ENCODE results near the gene RPAP3. TPM values are rescaled to one million over a fixed set of nuclear protein-coding genes. Genes with fewer than 3 reads are reported as not detected.
"Not testable (repeated sequence)": the region's sequence is repeated elsewhere in the genome, so short reads cannot be mapped to it uniquely, and the experiment has no call there.

The RPAP3 gene
- total RNA-seq, 2 donors from 2014 or later = 14.7 to 17.8 TPM

- peak; percentile 34 to 50 for DNase-seq
- intact Hi-C loops (cut with DNase I, micrococcal nuclease) = no loop called here
- ATAC-seq = no peak
Observed at GRCh38 chr12:47636908-47637780, 68.7 kb downstream of the RPAP3 start.

- ATAC-seq; intact Hi-C loops (cut with DNase I, micrococcal nuclease); DNase-seq: not testable (repeated sequence)
Observed at GRCh38 chr12:47635770-47636169, 70.1 kb downstream of the RPAP3 start.

GRCh38 chr12:47634127-47634526 is 71.7 kb downstream of the RPAP3 start:
- intact Hi-C loops (cut with DNase I, micrococcal nuclease) = no loop called here
- DNase-seq = no peak
- no peak for ATAC-seq

- intact Hi-C loops (cut with DNase I, micrococcal nuclease) = no loop called here
- no peak for ATAC-seq
- DNase-seq = no peak
Observed at GRCh38 chr12:47621960-47622359, 83.9 kb downstream of the RPAP3 start.

GRCh38 chr12:47617476-47617875 is 88.4 kb downstream of the RPAP3 start:
- DNase-seq (no peak), ATAC-seq (no peak)
- intact Hi-C loops (cut with DNase I, micrococcal nuclease) = no loop called here

GRCh38 chr12:47616440-47616839 is 89.4 kb downstream of the RPAP3 start:
- DNase-seq (no peak), ATAC-seq (no peak)
- intact Hi-C loops (cut with DNase I, micrococcal nuclease) = no loop called here

- no peak for ATAC-seq
- intact Hi-C loops (cut with DNase I, micrococcal nuclease) = no loop called here
Observed at GRCh38 chr12:47615711-47616110, 90.1 kb downstream of the RPAP3 start.

GRCh38 chr12:47614521-47614920 is 91.3 kb downstream of the RPAP3 start:
- intact Hi-C loops (cut with DNase I, micrococcal nuclease) = no loop called here
- DNase-seq (no peak), ATAC-seq (no peak)

More at GRCh38 chr12:47615711-47616110, 90.1 kb downstream of the RPAP3 start:
- no peak for DNase-seq

- intact Hi-C loops (cut with DNase I, micrococcal nuclease) = no loop called here
- no peak for ATAC-seq
- no peak for DNase-seq
Observed at GRCh38 chr12:47612953-47613352, 92.9 kb downstream of the RPAP3 start.

- intact Hi-C loops (cut with DNase I, micrococcal nuclease) = no loop called here
- no peak for DNase-seq
- no peak for ATAC-seq
Observed at GRCh38 chr12:47611906-47612305, 93.9 kb downstream of the RPAP3 start.

Other genes starting within 250 kb of the RPAP3 start
- not detected for gene ENDOU, start 19.5 kb upstream of the RPAP3 start, total RNA-seq
- 1 to 10 TPM; 8.5 to 9.7 TPM for gene RAPGEF3, start 52.9 kb upstream of the RPAP3 start, total RNA-seq
- 10 to 100 TPM; 18.1 to 18.9 TPM for gene SLC48A1, start 67.2 kb upstream of the RPAP3 start, total RNA-seq
- 10 to 100 TPM; 21.6 to 25.6 TPM for gene HDAC7, start 113.9 kb upstream of the RPAP3 start, total RNA-seq
- gene VDR, start 199.0 kb upstream of the RPAP3 start, total RNA-seq = 100 to 1,000 TPM; 143 to 154 TPM

Data from left colon (tissue), 2 donors.